SK-N-SH (cell line): ENCODE results near the gene MAP2K7. TPM values are rescaled to one million over a fixed set of nuclear protein-coding genes. Genes with fewer than 3 reads are reported as not detected.
"Not testable (repeated sequence)": the region's sequence is repeated elsewhere in the genome, so short reads cannot be mapped to it uniquely, and the experiment has no call there.

ENCODE experiments used
- CTCF ChIA-PET: fragments of 300-600, 350-600 bp; formaldehyde crosslinking; extraction: SDS; loops from one replicate; lab custom pipeline; 2021; lab: Yijun Ruan, JAX
- POLR2A ChIA-PET: fragments of 350-600 bp; sonication (Branson Sonifier 250); formaldehyde crosslinking; extraction: SDS; loops from one replicate; lab custom pipeline; 2020; ENCODE audit warnings: antibody characterized with exemption, inconsistent platforms; lab: Yijun Ruan, JAX
- DNase-seq: peaks from one replicate; pipeline ENCODE4 v3.0.0; 2012
- H2AFZ ChIP-seq: fragments of 200-600 bp; sonication (generic); 2 replicates; pipeline ENCODE4 v1.8.1; 2016; ENCODE audit warnings: antibody characterized with exemption, mild to moderate bottlenecking, low read depth
- H3F3A ChIP-seq: fragments of 200-600 bp; sonication (generic); replicated peaks from 2 replicates; pipeline ENCODE3; 2016; ENCODE audit warnings: antibody characterized with exemption, mild to moderate bottlenecking; ENCODE audit not compliant: insufficient read depth
- H3K27ac ChIP-seq, 2 experiments: fragments of 200-500 bp in 1 of 2; fragments of 200-600 bp in 1 of 2; sonication (Bioruptor generic) in 1 of 2; sonication (generic), shearing (Covaris generic) in 1 of 2; 2 replicates each; pipeline versions ENCODE4 v1.5.1 to v1.6.1; 2014 to 2016; ENCODE audit warnings: low read depth in 2 of 2, inconsistent platforms in 1 of 2, low read length in 1 of 2, mild to moderate bottlenecking in 1 of 2, mixed read lengths in 1 of 2
- H3K27me3 ChIP-seq: fragments of 200-600 bp; sonication (generic), shearing (Covaris generic); 2 replicates; pipeline ENCODE4 v1.6.1; 2016; ENCODE audit warnings: mixed run types; ENCODE audit not compliant: insufficient read depth
- H3K36me3 ChIP-seq, 2 experiments: fragments of 200-500 bp in 1 of 2; fragments of 200-600 bp in 1 of 2; sonication (Bioruptor generic) in 1 of 2; sonication (generic) in 1 of 2; replicated peaks in 1 of 2; 2 replicates each; pipeline versions ENCODE3 to v1.5.1; 2014 to 2016; ENCODE audit warnings: low read length in 1 of 2, mild to moderate bottlenecking in 1 of 2; ENCODE audit not compliant: insufficient read depth in 2 of 2, control insufficient read depth in 1 of 2
- H3K4me1 ChIP-seq, 2 experiments: fragments of 200-500 bp in 1 of 2; fragments of 200-600 bp in 1 of 2; sonication (Bioruptor generic) in 1 of 2; sonication (generic), shearing (Covaris generic) in 1 of 2; 2 replicates each; pipeline versions ENCODE4 v1.5.1 to v1.6.1; 2014 to 2016; ENCODE audit warnings: low read depth in 1 of 2, low read length in 1 of 2, mixed run types in 1 of 2; ENCODE audit not compliant: insufficient read depth in 2 of 2, control insufficient read depth in 1 of 2
- H3K4me2 ChIP-seq: fragments of 200-600 bp; sonication (generic), shearing (Covaris generic); 2 replicates; pipeline ENCODE4 v1.6.1; 2017; ENCODE audit warnings: mixed run types
- H3K4me3 ChIP-seq, 2 experiments: fragments of 200-500 bp in 1 of 2; fragments of 200-600 bp in 1 of 2; sonication (Bioruptor generic) in 1 of 2; sonication (generic), shearing (Covaris generic) in 1 of 2; 2 replicates each; pipeline versions ENCODE4 v1.5.1 to v1.8.1; 2014 to 2016; ENCODE audit warnings: low read depth in 2 of 2, inconsistent platforms in 1 of 2, low read length in 1 of 2, mild to moderate bottlenecking in 1 of 2, mixed read lengths in 1 of 2, moderate library complexity in 1 of 2
- H3K79me2 ChIP-seq: fragments of 200-600 bp; sonication (generic); 2 replicates; pipeline ENCODE4 v1.8.1; 2017; ENCODE audit warnings: mild to moderate bottlenecking; ENCODE audit not compliant: insufficient read depth
- H3K9ac ChIP-seq: fragments of 200-600 bp; sonication (generic); 2 replicates; pipeline ENCODE4 v1.6.1; 2017; ENCODE audit warnings: mixed run types
- H3K9me2 ChIP-seq: fragments of 200-600 bp; sonication (generic); 2 replicates; pipeline ENCODE4 v1.6.1; 2017; ENCODE audit warnings: mixed run types
- H3K9me3 ChIP-seq: fragments of 200-600 bp; sonication (generic); 2 replicates; pipeline ENCODE4 v1.6.1; 2017; ENCODE audit warnings: mixed run types, mild to moderate bottlenecking, moderate library complexity
- H4K20me1 ChIP-seq: fragments of 200-600 bp; sonication (generic); 2 replicates; pipeline ENCODE4 v1.6.1; 2017; ENCODE audit warnings: mild to moderate bottlenecking, mixed run types; ENCODE audit not compliant: insufficient read depth
- ELF1 ChIP-seq: IDR thresholded peaks from 2 replicates; pipeline ENCODE4 v1.4.0; 2012
- EZH2phosphoT487 ChIP-seq: fragments of 200-600 bp; sonication (generic); IDR thresholded peaks from 2 replicates; pipeline ENCODE4 v1.6.1; 2017; ENCODE audit warnings: low read depth, mixed run types, mild to moderate bottlenecking, antibody characterized with exemption, moderate library complexity, borderline replicate concordance
- FOSL2 ChIP-seq: IDR thresholded peaks from 2 replicates; pipeline ENCODE4 v1.4.0; 2012; ENCODE audit warnings: low read depth, mild to moderate bottlenecking, moderate library complexity, borderline replicate concordance
- FOXJ3 ChIP-seq: sonication (generic); formaldehyde crosslinking; IDR thresholded peaks from 2 replicates; pipeline ENCODE4 v1.5.1; 2020; ENCODE audit warnings: mild to moderate bottlenecking, missing genetic modification reagents
- FOXM1 ChIP-seq: IDR thresholded peaks from 2 replicates; pipeline ENCODE4 v1.4.0; 2012; ENCODE audit warnings: low read depth, mild to moderate bottlenecking
- GABPA ChIP-seq: IDR thresholded peaks from 2 replicates; pipeline ENCODE4 v1.4.0; 2012; ENCODE audit warnings: low read depth, mild to moderate bottlenecking
- JUND ChIP-seq: IDR thresholded peaks from 2 replicates; pipeline ENCODE4 v1.4.0; 2012
- MEF2A ChIP-seq: IDR thresholded peaks from 2 replicates; pipeline ENCODE4 v1.4.0; 2012; ENCODE audit warnings: low read depth, borderline replicate concordance
- MXI1 ChIP-seq: IDR thresholded peaks from 2 replicates; pipeline ENCODE4 v1.6.1; 2012; ENCODE audit warnings: mild to moderate bottlenecking, low read depth, low read length, improper control_type of control experiment
- NRF1 ChIP-seq: IDR thresholded peaks from 2 replicates; pipeline ENCODE4 v1.6.1; 2012; ENCODE audit warnings: low read depth, mild to moderate bottlenecking, low read length
- RAD21 ChIP-seq: IDR thresholded peaks from 2 replicates; pipeline ENCODE4 v1.6.1; 2012; ENCODE audit warnings: mild to moderate bottlenecking, low read length
- RCOR1 ChIP-seq: fragments of 150-350 bp; IDR thresholded peaks from 2 replicates; pipeline ENCODE4 v1.6.1; 2017; ENCODE audit warnings: antibody characterized with exemption, low read length
- RFX5 ChIP-seq: IDR thresholded peaks from 2 replicates; pipeline ENCODE4 v1.6.1; 2012; ENCODE audit warnings: mild to moderate bottlenecking, improper control_type of control experiment, low read length
- RXRA ChIP-seq: IDR thresholded peaks from 2 replicates; pipeline ENCODE4 v1.4.0; 2012; ENCODE audit warnings: low read depth, mild to moderate bottlenecking, borderline replicate concordance
- SIN3A ChIP-seq: IDR thresholded peaks from 2 replicates; pipeline ENCODE4 v1.6.1; 2012; ENCODE audit warnings: low read depth, mild to moderate bottlenecking, low read length, moderate library complexity, borderline replicate concordance
- SMC3 ChIP-seq: IDR thresholded peaks from 2 replicates; pipeline ENCODE4 v1.6.1; 2012; ENCODE audit warnings: low read depth, low read length, improper control_type of control experiment
- TAF1 ChIP-seq: IDR thresholded peaks from 2 replicates; pipeline ENCODE4 v1.6.1; 2012; ENCODE audit warnings: low read depth, mild to moderate bottlenecking, low read length, moderate library complexity, borderline replicate concordance
- TCF12 ChIP-seq: IDR thresholded peaks from 2 replicates; pipeline ENCODE4 v1.4.0; 2012
- USF2 ChIP-seq: fragments of 150-350 bp; IDR thresholded peaks from 2 replicates; pipeline ENCODE4 v1.6.1; 2017; ENCODE audit warnings: antibody characterized with exemption, low read length, low read depth, borderline replicate concordance
- WGBS: methylation state at CpG from one replicate; pipeline ENCODE4 v1.1.6; 2017; ENCODE audit warnings: low lambda C conversion rate; 5-methylcytosine and 5-hydroxymethylcytosine counted together
- polyA plus RNA-seq, 3 experiments: library from polyadenylated mRNA; depleted of rRNA; stranded (reverse); fragments of >200 nt; gene quantifications; 2 replicates each; pipeline ENCODE4 v1.2.3, GENCODE V29; 2012
- TF ChIP-seq, protein P1 (sequence below): IDR thresholded peaks from 2 replicates; pipeline ENCODE4 v1.4.0; 2012; ENCODE audit warnings: low read depth
- TF ChIP-seq, protein P2 (sequence below): IDR thresholded peaks from 2 replicates; pipeline ENCODE4 v1.4.0; 2012; ENCODE audit warnings: low read depth, borderline replicate concordance

MAP2K7 gene
- polyA plus RNA-seq, 1 of the 3 experiments (the other 2 are of a cell fraction): 13.0 TPM

- Histone ChIP-seq H3K9me2 (no peaks in the 10 kb centered on the region), H3F3A (no peaks in the 10 kb centered on the region), H3K4me2 (no peak overlapping the region)
- CTCF ChIA-PET: interaction anchor here (0.7 to 1.8 kb wide), 3 partner anchors 9 to 66 kb away, joined by 3 to 5 read pairs (median 4); no protein-coding TSS in a partner anchor
- POLR2A ChIA-PET: interaction anchor here (1.0 kb wide), 1 partner anchor 85 kb away, joined by 3 read pairs; the partner anchor contains the start of gene TIMM44
- TF ChIP-seq MXI1 (no peak), SIN3A (no peak), SMC3 (no peak), RAD21 (no peak)
- TF ChIP-seq, all 33 proteins: peak for 0
- no peak overlapping the region for H3K4me3 ChIP-seq
- H3K79me2 ChIP-seq: no peaks in the 10 kb centered on the region
- WGBS: no CpG with 5 or more reads among the region's 8 CpGs
- no peaks in the 10 kb centered on the region for H4K20me1 ChIP-seq
- peaks cover 0 to 16% of the 10 kb centered on the region in 2 experiments; a peak in 1 of 4 replicates for H3K4me1 ChIP-seq
- H3K27me3 ChIP-seq: no peaks in the 10 kb centered on the region
- H3K9ac ChIP-seq: no peak overlapping the region
- no peaks in the 10 kb centered on the region for H3K9me3 ChIP-seq
- H3K27ac ChIP-seq: no peak overlapping the region
- H3K36me3 ChIP-seq: no peaks in the 10 kb centered on the region
- no peak for DNase-seq
- H2AFZ ChIP-seq: no peak overlapping the region
Observed at GRCh38 chr19:7857727-7858108, 46.0 kb upstream of the MAP2K7 start.

- H3K36me3 ChIP-seq: no peaks in the 10 kb centered on the region
- peaks cover 0 to 16% of the 10 kb centered on the region in 2 experiments; a peak in 1 of 4 replicates for H3K4me1 ChIP-seq
- H4K20me1 ChIP-seq: no peaks in the 10 kb centered on the region
- WGBS: 91% methylated on average over 18 of the region's 29 CpGs
- TF ChIP-seq USF2 (no peak), MEF2A (no peak), FOXM1 (no peak), SMC3 (no peak), GABPA (no peak), RXRA (no peak), EZH2phosphoT487 (no peak), RFX5 (no peak), RCOR1 (no peak), JUND (no peak), FOXJ3 (CRISPR knock-in tag) (no peak), NRF1 (no peak), TAF1 (no peak), TCF12 (no peak), FOSL2 (no peak), MXI1 (no peak), ELF1 (no peak)
- TF ChIP-seq, protein P1, sequence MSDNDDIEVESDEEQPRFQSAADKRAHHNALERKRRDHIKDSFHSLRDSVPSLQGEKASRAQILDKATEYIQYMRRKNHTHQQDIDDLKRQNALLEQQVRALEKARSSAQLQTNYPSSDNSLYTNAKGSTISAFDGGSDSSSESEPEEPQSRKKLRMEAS: no peak
- TF ChIP-seq, protein P2, sequence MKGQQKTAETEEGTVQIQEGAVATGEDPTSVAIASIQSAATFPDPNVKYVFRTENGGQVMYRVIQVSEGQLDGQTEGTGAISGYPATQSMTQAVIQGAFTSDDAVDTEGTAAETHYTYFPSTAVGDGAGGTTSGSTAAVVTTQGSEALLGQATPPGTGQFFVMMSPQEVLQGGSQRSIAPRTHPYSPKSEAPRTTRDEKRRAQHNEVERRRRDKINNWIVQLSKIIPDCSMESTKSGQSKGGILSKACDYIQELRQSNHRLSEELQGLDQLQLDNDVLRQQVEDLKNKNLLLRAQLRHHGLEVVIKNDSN: no peak
- POLR2A ChIA-PET: interaction anchor here (1.0 kb wide), 1 partner anchor 85 kb away, joined by 3 read pairs; the partner anchor contains the start of gene TIMM44
- H3K27ac ChIP-seq: no peak overlapping the region
- no peak overlapping the region for H3K4me3 ChIP-seq
- H3K9me2 ChIP-seq: no peaks in the 10 kb centered on the region
- no peaks in the 10 kb centered on the region for H3F3A ChIP-seq
- no peaks in the 10 kb centered on the region for H3K9me3 ChIP-seq
- H3K9ac ChIP-seq: no peak overlapping the region
- no peak overlapping the region for H3K4me2 ChIP-seq
- no peak for DNase-seq
- H3K79me2 ChIP-seq: no peaks in the 10 kb centered on the region
- no peak overlapping the region for H2AFZ ChIP-seq
- CTCF ChIA-PET: interaction anchor here (0.7 to 1.8 kb wide), 3 partner anchors 19 to 86 kb away, joined by 3 to 5 read pairs (median 5); partner anchors contain the start of gene TIMM44
- H3K27me3 ChIP-seq: no peaks in the 10 kb centered on the region
Observed at GRCh38 chr19:7858109-7858770, 45.4 kb upstream of the MAP2K7 start.

- H3K4me3 ChIP-seq, H3K9me2 ChIP-seq, H3K9me3 ChIP-seq, H4K20me1 ChIP-seq, H3K4me2 ChIP-seq, H2AFZ ChIP-seq, POLR2A ChIA-PET, H3K79me2 ChIP-seq, H3K27me3 ChIP-seq, H3K36me3 ChIP-seq, H3K9ac ChIP-seq, H3K27ac ChIP-seq, H3F3A ChIP-seq, DNase-seq: not testable (repeated sequence)
- H3K4me1 ChIP-seq: peaks cover 0 to 13% of the 10 kb centered on the region in 2 experiments; a peak in 1 of 4 replicates
- 93% methylated on average over 8 of the region's 8 CpGs for WGBS
- CTCF ChIA-PET: interaction anchor here (1.6 kb wide), 1 partner anchor 85 kb away, joined by 5 read pairs; the partner anchor contains the start of gene TIMM44
Observed at GRCh38 chr19:7859087-7859486, 44.6 kb upstream of the MAP2K7 start.
